Midbrain (tissue), 1 donor: Measurements from ENCODE around the gene SH3RF3.

ENCODE experiments used
- DNase-seq: peaks from one replicate; lab custom pipeline; 2025; lab: John Stamatoyannopoulos, UW

The SH3RF3 gene

DNA sequence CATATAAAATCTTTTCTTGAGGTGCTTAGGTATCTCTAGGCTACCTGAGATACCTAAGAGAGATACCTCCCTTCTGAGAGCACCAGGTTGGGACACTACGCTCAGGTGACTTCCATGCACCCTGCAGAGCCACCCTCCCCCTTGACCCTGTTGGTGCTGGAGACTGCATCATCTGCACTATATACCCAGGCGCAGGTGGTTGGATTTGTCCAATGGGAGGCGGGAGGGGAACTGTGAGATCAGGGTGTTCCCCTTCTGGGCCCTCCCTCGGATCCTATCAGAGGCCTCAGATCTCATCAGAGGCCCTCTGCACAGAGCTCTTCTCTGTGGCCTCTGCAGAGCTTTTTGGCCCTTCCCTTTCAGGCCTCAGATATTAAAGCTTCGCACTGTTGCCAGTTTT is 158.4 kb downstream of the SH3RF3 start:
- DNase-seq, result no peak

DNA sequence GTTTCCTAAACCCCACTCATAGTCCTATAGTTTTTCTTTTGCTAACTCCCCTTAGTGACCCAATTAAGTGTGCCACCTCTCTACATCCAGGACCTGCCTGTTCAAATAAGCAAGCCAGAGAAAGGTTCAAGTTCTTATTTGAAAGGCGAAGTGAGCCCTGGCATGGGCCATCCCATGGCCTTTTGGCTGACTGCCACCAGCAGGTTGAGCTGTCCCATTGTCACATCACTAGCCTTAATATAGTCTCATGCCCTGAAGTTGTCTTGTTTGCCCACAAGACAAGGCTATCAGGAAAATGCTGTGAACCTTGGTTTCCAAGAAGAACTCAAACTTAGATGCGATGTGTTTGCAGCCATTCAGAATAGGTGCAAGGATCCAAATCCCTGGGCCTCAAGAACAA is 158.8 kb downstream of the SH3RF3 start:
- DNase-seq, result no peak

DNA sequence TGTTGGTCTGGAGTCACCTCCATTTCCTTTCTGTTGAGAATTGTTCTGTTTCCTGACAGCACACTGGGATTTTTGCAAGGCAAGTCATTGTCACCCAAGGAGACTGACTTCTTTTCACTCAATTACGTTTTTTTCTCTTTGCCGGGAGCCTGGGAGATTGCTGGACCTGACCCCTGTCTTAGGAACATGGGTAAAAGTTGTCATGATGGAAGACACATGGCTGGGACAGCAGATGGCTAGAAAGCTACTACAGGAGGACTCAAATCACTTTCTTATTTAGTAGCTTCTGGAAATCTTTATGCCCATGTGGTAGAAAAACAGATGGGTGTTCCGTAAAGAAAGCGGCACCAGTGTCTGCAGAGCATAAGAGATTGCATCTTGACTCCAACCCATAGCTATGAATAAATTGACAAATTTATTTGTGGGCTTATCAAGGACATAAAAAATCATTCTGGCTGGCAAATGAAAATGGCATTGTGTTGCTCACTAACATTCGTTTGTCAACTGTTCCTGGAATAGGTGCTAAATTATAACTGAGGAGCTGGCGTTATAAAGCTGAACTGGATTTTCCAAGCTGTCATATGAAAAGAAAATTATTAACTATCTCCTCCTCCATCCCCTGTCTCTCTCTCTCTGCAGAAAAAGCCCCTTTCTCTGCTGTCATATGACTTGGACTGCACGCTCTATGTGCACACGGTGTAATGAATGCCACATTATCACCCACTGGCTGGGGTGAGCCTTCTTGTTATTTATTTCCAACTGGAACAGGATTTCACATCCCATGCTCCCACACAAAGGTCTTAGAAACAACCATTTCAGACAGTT is 159.8 kb downstream of the SH3RF3 start:
- no peak for DNase-seq

DNA sequence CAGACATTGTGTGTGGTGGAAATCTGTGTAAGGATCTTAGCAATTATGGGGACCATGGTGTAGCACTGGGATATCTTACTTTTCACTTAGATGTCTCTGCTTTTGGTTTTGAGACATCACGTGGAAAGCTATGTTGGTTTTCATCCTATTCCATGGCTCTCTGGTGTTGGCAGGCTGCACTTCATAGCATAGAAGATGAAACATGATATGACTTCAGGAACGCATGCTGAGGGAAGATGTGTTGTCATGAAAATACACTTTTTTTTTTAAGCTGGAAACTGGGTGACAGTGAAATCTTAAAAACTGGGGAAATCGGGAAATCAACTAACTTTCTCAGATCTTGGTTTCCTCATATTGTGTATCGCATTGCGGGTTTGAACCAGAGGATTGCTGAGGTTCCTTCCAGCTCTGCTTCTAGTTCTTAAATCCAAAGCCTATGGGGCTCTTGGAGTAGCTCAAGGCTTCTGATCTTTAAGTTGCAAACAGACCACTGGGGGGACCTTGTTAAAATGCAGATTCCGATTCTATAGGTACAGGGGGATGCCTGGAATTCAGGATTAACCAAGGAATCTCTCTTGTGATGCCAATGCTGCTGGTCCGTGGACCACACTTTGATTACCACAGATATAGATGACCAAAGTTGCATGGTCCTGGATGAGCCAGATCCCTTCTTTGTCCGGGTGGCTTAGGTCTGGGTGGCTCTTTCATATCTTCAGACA is 160.7 kb downstream of the SH3RF3 start:
- no peak for DNase-seq

DNA sequence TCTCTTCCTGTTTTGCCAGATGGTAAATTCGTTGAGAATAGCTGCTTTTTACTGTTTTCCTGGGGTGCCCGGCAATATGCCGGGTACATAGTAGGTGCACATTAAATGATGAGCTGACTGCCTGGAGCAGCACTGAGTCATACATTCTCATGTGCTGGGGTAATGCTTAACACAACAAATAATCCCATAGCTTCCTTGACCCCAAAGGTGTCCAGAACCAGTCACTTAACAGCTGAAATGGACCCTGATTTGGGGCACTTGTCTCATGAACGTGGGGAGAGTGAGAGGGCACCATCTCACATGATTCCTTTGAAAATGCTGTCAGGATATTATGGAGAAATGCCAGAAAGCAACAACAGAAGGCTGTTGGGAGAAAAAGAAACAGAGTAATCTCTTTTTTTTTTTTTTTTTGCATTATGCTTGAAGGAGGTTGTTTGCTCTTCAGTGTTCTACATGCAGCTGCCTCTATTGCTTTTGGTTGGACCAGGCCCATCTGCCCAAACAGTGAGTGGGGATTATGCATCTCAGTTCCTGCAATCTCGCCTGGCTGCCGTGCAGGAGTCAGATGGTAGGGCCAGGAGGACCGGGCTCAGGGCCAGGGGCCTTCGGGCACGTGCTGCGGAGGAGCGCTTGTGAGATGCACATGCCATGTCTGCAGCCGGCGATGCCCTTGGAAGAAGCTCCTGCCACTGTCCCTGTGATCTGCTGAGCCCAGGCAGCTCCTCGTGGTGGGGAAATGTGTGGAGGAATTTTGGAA is 162.1 kb downstream of the SH3RF3 start:
- no peak for DNase-seq

DNA sequence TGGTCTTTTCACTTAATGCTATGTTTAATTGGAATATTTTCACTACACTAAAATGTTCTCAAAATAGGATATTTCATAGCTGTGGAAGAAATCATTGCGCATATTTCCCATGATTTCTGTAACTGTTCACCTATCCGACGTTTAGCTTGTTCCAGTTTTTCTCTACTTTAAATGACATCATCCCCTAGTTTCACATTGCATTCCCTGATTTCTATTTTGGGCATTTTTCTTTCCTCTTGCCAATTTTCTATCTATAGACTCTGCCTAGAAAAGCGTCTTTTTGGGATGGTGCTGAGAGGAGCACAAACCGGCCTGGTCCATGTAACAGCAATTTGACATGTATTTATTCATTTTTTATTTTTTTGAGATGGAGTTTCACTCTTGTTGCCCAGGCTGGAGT is 163.4 kb downstream of the SH3RF3 start:
- DNase-seq, result no peak

DNA sequence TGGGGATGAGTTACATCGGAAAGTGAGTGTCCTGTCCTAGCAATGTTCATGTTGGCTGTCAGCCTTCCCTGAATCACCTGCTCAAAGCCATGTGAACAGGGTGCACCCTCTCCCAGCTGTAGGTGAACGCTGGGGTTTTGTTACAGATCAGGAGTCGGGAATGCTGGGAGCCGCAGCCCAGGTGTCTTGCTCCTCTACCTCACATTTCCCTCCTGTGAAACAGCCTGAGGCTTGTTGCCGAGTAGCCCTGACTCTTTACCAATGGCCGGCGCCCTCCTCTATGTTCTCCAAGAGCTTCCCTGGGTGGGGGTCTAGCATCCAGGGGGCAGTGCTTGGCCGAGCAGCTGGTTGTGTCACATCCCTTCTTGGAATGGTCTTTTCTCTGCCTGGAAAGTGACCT is 164.7 kb downstream of the SH3RF3 start:
- DNase-seq, result no peak

DNA sequence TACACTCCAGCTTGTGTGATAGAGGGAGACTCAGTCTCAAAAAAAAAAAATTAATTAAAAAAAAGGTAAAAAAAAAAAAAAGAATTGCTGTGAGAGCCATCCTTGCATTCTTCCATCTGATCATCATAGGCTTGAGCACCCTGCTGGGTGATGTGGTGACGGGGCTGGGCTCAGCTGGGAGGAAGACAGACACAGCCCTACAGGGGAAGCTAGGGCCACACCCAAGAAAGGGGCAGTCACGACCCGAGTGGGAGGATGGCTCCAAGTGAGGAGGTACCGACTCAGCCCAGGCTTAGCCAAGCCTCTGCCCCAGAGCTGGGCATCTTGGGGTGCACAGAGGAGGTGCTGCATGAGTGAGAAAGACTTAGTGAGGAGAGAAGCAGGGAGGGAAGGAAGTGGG is 165.5 kb downstream of the SH3RF3 start:
- no peak for DNase-seq

DNA sequence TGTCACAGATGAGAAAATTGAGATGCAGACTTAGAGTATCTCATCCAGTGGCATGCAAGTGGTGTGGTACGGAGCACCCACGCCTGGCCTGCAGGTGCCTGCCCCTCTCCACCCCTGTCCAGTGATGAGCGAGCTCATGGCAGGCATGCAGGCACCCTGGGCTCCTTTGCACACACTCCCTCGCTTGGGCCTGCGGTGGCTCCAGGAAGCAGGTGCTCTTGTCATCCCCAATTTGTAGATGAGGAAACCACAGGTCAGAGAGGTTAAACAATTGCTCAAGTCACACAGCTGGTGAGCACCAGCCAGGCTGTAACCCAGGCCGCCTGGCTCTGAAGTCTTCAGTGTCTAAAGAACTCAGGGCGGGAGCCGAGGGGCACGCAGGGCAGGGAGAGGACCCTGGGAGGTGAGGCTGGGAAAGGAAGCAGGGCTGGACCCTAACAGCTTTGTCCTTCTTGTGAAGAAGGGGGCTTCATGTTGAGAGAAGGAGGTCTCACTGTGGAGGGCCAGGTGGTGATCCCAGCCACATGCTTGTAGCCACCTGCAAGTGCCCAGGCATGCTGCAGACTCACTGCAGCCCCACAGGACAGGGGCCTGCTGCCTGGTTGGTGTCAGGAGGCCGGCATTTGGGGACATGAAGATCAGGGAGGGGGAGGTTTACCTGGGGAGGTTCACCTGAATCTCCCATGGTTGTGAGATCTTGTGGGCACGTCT is 166.2 kb downstream of the SH3RF3 start:
- DNase-seq, result no peak

DNA sequence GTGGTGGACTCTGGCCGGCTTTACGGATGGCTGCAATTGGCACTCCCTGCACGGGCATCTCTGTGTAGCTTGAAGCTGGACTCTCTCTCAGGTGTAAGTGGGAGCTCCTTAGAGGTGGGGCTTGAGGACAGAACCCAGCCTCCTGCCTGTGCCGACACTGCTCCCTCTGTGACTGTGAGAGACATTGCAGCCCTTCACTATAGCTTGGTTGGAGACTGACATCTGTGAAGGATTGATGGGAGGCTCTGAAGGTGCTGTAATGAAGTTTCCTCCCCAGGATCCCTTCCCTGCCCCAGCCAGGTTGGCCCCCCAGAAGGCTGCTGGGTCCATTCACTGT is 166.7 kb downstream of the SH3RF3 start:
- DNase-seq, result no peak

DNA sequence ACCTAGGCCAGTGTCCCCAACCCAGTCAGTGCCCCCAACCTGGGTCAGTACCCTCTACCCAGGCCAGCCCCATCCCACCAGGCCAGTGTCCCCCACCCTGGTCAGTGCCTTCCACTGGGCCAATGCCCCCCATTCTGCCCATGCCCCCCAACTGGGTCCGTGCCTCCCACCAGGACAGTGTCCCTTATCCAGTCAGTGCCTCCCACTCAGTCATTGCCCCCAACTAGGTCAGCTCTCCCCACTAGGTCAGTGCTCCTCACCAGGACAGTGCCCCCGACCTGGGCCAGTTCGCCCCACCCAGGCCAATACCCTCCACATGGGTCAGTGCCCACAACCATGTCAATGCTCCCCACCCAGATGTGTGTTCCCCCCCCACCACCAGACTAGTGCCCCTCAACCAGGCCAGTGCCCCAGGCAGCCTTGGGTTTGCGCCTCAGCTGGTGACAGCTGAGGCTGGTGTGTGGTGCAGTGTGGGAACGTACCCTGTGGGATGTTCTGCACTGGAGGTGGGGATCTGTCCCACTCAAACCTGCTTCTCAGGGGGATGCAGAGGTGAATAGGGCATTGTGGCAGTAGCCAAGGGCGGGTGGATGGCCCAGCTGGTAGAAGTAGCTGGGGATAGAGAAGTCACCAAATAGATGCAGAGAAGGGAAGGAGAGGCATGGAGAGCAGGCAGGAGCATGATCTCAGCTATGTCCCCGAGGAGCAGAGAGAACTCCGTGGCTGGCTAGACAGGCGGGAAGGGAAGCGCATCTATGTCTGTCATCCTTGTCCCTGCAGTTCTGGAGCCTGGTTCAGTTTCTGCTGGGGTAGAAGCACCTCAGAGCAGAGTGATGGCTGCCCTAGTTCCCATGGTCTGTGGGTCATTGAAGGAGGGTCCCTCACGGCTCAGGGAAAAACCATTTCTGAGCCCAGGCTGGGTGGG is 168.8 kb downstream of the SH3RF3 start:
- DNase-seq, result no peak

DNA sequence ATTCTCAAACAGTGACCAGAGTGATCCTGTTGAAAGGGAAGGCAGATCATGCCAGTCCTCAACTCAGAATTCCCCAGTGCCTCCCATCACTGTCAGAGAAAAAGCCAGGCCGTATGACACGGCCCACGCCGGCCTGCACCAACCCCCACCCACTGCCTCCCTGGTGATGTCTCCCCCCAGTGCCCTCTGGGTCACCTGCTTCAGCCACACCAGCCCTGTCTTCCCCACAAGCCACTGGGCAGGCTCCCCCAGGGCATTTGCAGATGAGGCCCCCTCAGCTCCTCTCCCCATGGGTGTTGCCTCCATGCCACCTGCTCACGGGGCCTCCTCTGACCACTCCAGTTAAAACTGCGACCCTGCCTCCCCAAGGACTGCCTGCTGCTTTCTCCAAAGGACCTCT is 169.8 kb downstream of the SH3RF3 start:
- DNase-seq, result no peak

DNA sequence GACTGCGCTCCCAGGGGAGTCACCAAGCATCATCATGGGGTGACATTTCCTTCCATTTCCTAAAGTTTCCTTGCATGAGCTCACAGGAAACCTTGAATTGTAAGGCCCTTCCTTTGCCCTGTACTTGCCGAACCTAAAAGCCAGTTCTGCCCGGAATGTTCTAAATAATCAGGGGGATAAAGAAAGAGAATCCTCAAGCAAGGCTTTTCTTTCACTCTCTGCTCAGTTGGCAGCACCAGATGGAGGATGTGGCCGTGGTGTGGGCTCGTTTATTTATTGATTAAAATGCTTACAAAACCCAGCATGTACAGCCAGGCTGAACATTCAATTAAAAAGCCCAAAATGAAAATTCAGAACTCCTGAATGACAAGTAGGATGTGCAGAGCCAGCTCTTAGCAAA is 170.5 kb downstream of the SH3RF3 start:
- DNase-seq, result no peak

DNA sequence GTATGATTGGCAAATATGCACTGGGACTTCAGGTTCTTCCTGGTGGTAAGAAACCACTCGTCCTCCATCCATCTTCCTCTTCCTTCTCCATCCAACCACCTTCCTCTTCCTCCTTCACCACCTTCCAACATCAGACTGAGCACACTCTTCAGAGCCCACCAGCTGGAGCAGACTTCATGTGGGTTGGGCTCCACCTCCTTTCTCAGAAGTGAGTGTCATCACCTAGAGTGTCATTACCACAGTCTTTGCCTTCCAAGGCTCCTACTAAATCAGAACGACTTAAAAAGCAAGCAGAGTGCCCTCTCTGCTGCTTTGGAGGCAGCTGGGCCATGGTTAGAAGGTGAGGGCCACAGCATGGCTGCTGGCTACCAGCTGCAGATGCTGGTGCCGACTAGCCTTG is 171.6 kb downstream of the SH3RF3 start:
- DNase-seq, result no peak

DNA sequence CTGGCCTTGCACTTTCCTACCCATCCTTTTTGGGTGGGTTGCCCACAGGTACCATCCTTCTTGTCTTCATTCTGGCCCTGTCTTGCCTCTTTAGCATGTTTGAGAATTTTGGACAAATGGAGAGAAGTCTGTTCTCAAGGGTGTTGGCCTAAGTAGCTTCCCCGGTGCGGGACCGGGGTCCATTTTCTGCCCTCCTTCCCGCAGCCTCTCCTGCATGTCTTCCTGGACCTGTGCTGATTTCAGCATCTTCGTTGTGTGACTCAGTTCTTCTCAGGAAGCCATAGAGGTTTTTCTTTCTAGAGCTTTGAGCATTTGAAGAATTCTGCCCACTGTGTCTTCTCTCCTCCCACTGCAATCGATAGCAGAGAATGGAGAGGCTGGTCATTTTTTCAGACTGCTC is 172.7 kb downstream of the SH3RF3 start:
- DNase-seq, result no peak

DNA sequence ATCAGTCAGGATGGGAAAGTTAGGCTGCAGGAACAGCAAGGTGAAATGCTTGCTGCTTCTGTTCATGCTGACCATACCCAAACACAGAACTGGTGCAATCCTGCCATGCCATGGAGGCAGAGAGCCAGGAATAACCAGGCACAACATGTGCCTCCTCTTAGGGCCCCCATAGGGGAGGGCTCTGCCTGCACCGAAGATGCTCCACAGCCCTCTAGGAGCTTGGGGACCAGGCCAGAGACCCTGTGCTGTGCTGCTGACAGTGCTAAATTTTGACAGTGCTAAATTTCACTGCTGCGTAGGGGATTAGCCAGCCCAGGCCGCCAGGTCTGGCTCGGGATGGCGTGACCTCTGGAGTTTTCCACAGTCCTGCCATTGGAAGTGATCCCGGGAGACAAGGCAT is 173.3 kb downstream of the SH3RF3 start:
- no peak for DNase-seq

DNA sequence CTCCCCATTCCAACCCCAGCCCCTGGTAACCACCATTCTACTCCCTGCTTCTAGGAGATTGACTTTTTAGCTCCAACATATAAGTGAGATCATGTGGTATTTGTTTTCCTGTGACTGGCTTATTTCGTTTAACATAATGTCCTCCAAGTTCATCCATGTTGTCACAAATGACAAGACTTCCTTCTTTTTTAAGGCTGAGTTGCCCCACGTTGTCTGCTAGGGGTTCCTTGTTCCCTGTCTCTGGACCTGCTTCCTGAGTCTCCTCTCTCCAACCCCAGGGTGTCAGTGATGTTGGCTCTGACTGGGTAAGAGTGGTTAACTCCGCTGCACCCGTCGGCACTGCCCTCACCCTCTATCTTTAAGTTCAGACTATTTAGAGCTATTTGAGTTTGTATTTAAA is 175.2 kb downstream of the SH3RF3 start:
- DNase-seq, result no peak

DNA sequence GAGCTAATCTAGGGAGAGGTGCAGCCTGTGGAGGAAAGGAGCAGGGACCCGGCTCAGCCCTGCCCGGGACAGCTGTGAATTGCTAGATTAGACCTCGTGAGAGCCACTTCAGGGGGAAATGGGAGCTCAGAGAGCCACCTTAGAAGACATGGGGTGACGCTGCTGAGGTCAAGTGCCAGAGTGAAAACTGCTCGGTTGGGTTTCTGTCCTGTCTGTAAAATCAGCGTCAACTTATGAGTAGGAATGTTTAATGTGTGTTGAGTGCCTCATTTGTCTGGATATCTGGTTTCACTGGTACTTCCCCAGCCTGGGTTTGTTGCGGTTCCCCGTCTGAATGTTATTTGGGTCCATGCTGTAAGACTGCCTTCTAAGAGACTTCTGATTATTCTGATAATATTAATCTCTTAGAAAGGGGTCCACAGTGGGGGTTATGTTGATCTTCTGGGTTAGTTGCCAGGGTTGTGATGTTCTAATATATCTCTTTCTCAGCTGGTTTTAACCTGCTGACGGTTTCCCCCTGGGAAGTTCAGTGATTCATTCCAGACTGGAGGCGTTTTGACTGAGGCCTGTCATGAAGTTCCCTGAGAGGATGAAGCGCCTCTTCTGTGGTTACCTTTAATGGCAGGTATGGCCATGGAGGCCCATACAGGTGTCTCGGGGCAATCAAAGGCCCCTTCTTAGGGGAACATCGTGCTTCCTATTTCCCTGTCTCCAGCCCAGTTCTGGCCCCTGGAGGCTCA is 175.9 kb downstream of the SH3RF3 start:
- DNase-seq, result no peak

DNA sequence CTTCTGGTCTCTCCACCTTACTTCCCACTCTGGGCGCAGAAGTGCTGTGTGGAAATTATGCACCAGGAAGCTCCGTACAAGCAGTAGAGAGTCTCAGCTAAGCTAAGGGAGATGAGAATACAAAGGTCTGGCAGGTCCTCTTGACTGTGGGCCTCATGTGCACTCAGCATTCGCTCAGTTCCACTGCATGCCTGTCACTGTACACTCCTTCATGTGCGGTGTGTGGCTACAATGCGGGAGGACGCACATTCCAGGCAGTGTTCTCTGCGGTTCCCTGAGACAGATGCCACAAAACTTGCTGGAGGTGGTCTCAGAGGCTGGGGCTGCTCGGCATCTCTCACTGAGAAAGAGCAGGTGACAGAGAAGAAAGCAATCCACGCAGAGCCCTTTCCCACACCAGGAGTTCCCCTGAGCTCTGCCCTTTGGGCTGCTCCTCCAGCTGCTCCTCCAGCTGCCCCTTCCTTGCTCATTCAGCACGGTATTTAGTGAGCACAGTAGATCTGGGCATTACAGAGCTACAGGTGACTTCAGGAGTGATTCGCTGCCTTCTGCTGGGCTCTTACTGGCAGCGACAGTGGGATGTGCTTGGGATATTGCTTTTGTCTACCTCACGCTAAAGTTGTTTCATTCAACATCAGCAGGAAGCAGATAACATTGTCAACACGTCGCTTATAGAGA is 176.6 kb downstream of the SH3RF3 start:
- DNase-seq, result no peak

DNA sequence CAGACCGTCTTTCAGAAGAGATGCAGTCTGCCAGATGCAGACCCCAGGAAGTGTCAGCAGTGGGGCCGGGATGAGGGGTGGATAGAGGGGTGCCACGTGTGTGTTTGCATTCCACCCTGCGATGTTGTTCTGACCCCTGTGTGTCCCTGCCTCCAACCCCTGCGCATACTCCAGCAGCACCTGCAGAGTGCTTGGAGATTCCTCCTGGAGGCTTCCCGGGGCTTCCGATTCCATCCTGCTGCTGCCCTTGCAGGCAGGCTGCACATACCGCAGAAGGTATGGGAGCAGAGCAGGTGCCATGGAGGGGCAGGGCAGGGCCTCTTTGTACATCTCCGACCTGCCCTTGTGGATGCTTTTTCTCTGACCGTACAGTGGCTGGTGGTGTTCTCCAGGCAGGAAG is 177.2 kb downstream of the SH3RF3 start:
- no peak for DNase-seq
